Calu3 (cell line): ENCODE measurements around the gene OR10G3. TPM values are rescaled to one million over a fixed set of nuclear protein-coding genes. Genes with fewer than 3 reads are reported as not detected.

Experiments used
- BruUV-seq: library from RNA; stranded (reverse); fragments of 400-500 nt; replicated peaks from 2 replicates; lab custom pipeline; 2021; lab: Mats Ljungman, UMichigan
- CTCF ChIA-PET: fragments of 300-600 bp; sonication (Branson Sonifier 250); formaldehyde crosslinking; loops from one replicate; lab custom pipeline; 2022; ENCODE audit warnings: antibody characterized with exemption; lab: Charles Lee
- DNase-seq: peaks from one replicate; pipeline ENCODE4 v3.0.0; 2022
- H3K27ac Mint-ChIP-seq: one replicate; pipeline ENCODE4 v1.8.0; 2022; ENCODE audit warnings: mixed read lengths; ENCODE audit not compliant: unreplicated experiment
- H3K27me3 Mint-ChIP-seq: one replicate; pipeline ENCODE4 v1.8.0; 2022; ENCODE audit warnings: mixed read lengths; ENCODE audit not compliant: unreplicated experiment
- H3K36me3 Mint-ChIP-seq: one replicate; pipeline ENCODE4 v1.8.0; 2022; ENCODE audit warnings: mild to moderate bottlenecking, moderate library complexity, mixed read lengths; ENCODE audit not compliant: insufficient read depth, unreplicated experiment
- H3K4me1 Mint-ChIP-seq: one replicate; pipeline ENCODE4 v1.8.0; 2022; ENCODE audit warnings: mild to moderate bottlenecking, low read depth, mixed read lengths; ENCODE audit not compliant: unreplicated experiment
- H3K4me3 Mint-ChIP-seq: one replicate; pipeline ENCODE4 v1.8.0; 2022; ENCODE audit warnings: mild to moderate bottlenecking, low read depth, moderate library complexity, mixed read lengths; ENCODE audit not compliant: unreplicated experiment
- H3K9me3 Mint-ChIP-seq: one replicate; pipeline ENCODE4 v1.8.0; 2022; ENCODE audit warnings: low read depth, mixed read lengths; ENCODE audit not compliant: unreplicated experiment
- intact Hi-C: fragments of 100-400 bp; cut with micrococcal nuclease; formaldehyde crosslinking; loops from one replicate; pipeline ENCODE4 v1.10.0; 2022; ENCODE audit not compliant: unreplicated experiment
- total RNA-seq: library from RNA; stranded (reverse); gene quantifications from 2 replicates; pipeline ENCODE4 v1.2.3, GENCODE V29; 2022
- TF ChIP-seq, protein P1 (sequence below): fragments of 200-600 bp; IDR thresholded peaks from one replicate; pipeline ENCODE4 v1.8.0; 2022; ENCODE audit warnings: antibody characterized with exemption; ENCODE audit not compliant: unreplicated experiment

Gene OR10G3
- total RNA-seq, 1 experiment from 2014 or later = not detected

DNA sequence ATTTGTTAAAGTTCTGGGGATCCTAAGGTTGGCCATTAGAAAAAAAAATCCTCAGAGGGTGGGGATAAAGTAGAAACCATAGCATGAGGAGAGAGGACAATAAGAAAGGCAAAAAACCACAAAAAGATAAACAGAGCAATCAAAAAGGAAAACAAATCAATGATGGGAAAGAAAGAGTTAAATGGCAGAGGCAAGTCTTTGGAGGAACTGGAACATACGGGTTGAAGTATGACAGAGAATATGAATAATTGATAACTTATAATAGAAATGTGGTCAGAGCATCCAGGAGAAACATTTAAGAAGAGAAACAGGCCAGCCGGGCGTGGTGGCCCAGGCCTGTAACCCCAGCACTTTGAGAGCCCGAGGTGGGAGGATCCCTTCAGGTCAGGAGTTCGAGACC is 35.9 kb downstream of the OR10G3 start:
- CTCF ChIA-PET = no interaction called here
- no TSS peak for BruUV-seq
- no peak overlapping the region for H3K27ac Mint-ChIP-seq
- intact Hi-C loops = no loop called here
- peaks cover 11% of the 10 kb centered on the region for H3K27me3 Mint-ChIP-seq
- H3K36me3 Mint-ChIP-seq = no peaks in the 10 kb centered on the region
- H3K9me3 Mint-ChIP-seq = no peaks in the 10 kb centered on the region
- no peak overlapping the region for H3K4me3 Mint-ChIP-seq
- TF ChIP-seq, protein P1, sequence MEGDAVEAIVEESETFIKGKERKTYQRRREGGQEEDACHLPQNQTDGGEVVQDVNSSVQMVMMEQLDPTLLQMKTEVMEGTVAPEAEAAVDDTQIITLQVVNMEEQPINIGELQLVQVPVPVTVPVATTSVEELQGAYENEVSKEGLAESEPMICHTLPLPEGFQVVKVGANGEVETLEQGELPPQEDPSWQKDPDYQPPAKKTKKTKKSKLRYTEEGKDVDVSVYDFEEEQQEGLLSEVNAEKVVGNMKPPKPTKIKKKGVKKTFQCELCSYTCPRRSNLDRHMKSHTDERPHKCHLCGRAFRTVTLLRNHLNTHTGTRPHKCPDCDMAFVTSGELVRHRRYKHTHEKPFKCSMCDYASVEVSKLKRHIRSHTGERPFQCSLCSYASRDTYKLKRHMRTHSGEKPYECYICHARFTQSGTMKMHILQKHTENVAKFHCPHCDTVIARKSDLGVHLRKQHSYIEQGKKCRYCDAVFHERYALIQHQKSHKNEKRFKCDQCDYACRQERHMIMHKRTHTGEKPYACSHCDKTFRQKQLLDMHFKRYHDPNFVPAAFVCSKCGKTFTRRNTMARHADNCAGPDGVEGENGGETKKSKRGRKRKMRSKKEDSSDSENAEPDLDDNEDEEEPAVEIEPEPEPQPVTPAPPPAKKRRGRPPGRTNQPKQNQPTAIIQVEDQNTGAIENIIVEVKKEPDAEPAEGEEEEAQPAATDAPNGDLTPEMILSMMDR = no peak
- no peak for DNase-seq
- peaks cover 12% of the 10 kb centered on the region for H3K4me1 Mint-ChIP-seq

DNA sequence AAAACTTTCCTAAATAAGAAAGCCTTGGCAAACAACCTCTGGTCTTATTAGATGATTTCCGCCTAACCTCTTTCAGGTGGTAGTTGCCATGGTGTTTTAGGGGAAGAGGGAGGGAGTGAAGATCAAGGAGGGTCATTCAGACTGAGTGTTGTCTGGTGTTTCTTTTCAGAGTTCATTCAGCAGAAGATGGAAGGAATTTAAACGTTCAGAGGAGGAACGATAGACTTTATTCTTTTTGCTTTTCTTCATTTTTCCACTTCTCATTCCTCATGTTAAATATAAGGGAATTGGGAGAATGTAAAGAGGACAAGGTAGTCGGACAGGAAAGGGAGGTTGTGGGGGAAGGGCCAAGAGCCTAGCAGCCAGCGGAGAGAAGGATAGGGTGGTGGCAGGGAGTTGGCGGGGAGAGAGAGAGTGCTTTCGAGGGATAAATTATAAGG is 36.3 kb downstream of the OR10G3 start:
- Mint-ChIP-seq H3K27me3 (peaks cover 15% of the 10 kb centered on the region), H3K36me3 (no peaks in the 10 kb centered on the region), H3K9me3 (no peaks in the 10 kb centered on the region), H3K4me1 (peaks cover 12% of the 10 kb centered on the region), H3K27ac (no peak overlapping the region), H3K4me3 (no peak overlapping the region)
- intact Hi-C loops = no loop called here
- BruUV-seq = no TSS peak
- TF ChIP-seq, protein P1 = no peak
- CTCF ChIA-PET = no interaction called here
- no peak for DNase-seq

DNA sequence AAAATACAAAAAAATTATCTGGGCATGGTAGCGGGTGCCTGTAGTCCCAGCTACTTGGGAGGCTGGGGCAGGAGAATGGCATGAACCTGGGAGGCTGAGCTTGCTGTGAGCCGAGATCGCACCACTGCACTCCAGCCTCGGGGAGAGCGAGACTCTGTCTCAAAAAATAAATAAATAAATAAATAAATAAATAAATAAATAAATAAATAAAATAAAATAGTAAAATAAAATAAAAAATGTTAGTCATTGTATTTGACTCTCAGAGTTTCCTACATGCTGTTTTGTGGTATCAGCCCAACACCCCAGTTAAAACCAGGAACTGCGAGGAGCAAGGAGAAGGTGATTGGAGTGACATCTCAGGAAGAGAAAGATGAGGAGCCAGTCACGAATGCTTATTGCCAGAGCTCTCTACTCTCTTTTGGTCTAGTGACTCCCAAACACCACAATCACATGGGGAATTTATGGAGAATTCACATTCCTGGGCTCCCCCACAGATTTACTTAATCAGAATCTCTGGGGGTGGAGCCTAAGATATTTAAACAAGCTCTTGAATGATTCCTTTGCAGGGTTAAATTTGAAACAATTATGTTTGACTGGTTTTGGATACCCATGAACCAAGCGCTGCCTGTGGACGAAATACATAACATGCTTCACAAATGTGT is 38.3 kb downstream of the OR10G3 start:
- CTCF ChIA-PET = no interaction called here
- intact Hi-C loops = no loop called here
- no peak for DNase-seq
- BruUV-seq = no TSS peak
- no peaks in the 10 kb centered on the region for H3K9me3 Mint-ChIP-seq
- no peaks in the 10 kb centered on the region for H3K36me3 Mint-ChIP-seq
- TF ChIP-seq, protein P1 = no peak
- H3K27ac Mint-ChIP-seq = no peak overlapping the region
- H3K4me1 Mint-ChIP-seq = peaks cover 21% of the 10 kb centered on the region
- no peak overlapping the region for H3K4me3 Mint-ChIP-seq
- H3K27me3 Mint-ChIP-seq = peaks cover 35% of the 10 kb centered on the region

DNA sequence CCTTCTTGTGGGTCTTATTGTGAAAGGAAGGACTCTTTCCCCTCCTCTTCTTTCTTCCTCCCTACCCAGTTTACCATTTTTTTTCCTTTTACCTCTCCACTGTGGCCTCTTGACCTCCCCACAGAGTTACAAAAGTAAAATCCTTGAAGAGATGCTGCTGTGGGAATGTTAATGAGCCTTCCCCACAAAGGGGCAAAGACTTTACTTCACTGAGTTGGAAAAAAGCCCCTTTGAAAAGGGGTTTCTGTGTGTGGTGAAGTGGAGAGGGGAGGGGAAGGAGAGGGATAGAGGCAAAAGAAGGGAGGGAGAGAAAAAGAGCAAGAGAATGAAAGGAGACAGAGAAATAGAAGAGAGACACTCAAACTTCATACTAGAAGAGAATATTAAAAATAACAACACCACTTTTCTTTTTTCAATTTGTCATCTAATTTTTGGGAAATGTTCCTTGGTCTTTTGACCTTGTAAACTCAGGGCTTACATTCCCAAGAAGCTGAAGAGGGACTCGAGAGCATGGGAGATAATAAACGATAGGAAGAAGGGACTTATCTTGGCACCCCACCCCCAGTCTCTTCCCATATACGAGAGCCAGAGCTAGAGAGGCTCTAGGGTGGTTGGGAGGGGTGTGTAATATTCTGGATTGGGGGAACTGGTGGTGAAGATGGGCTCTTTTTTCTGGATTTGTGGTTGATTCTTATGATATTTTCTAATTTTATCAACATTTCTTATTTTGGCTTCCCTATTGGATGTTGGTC is 40.5 kb downstream of the OR10G3 start:
- TF ChIP-seq, protein P1 = no peak
- H3K4me3 Mint-ChIP-seq = no peak overlapping the region

More for the DNA sequence above, 40.5 kb downstream of the OR10G3 start:
- no peak overlapping the region for H3K27ac Mint-ChIP-seq
- BruUV-seq = no TSS peak
- intact Hi-C loops = no loop called here
- no peaks in the 10 kb centered on the region for H3K9me3 Mint-ChIP-seq
- no peak for DNase-seq
- H3K4me1 Mint-ChIP-seq = peaks cover 26% of the 10 kb centered on the region
- H3K36me3 Mint-ChIP-seq = no peaks in the 10 kb centered on the region
- CTCF ChIA-PET = no interaction called here
- peaks cover 57% of the 10 kb centered on the region for H3K27me3 Mint-ChIP-seq
